Measurements from ENCODE around the gene KRTAP17-1. TPM values are rescaled to one million over a fixed set of nuclear protein-coding genes. Genes with fewer than 3 reads are reported as not detected.

Gene KRTAP17-1
- total RNA-seq, 1 experiment from 2014 or later, result not detected

- no peak overlapping the region for H3K27ac Mint-ChIP-seq (ENCODE audit: unreplicated experiment)
- H3K4me1 Mint-ChIP-seq (ENCODE audit: low read depth, unreplicated experiment), result no peaks in the 10 kb centered on the region
- no peak overlapping the region for H3K4me3 ChIP-seq (ENCODE audit: low read depth, low read length)
- H3K36me3 ChIP-seq (ENCODE audit: control insufficient read depth, insufficient read depth, low read length), result no peaks in the 10 kb centered on the region
- H3K27me3 Mint-ChIP-seq (ENCODE audit: insufficient read depth, unreplicated experiment), result no peaks in the 10 kb centered on the region
- H3K4me1 ChIP-seq, result no peaks in the 10 kb centered on the region
- H3K9me3 Mint-ChIP-seq (ENCODE audit: unreplicated experiment), result peaks cover 10% of the 10 kb centered on the region
- no peak for TF ChIP-seq CTCF (IDR thresholded peaks at IDR 0.05; ENCODE audit: insufficient read depth in 1 of 2, low read depth in 1 of 2, low read length in 1 of 2, severe bottlenecking in 1 of 2, unreplicated experiment in 1 of 2)
- H3K4me3 Mint-ChIP-seq (ENCODE audit: unreplicated experiment), result no peak overlapping the region
- H3K27me3 ChIP-seq (replicated peaks; ENCODE audit: control insufficient read depth, insufficient read depth, low read length), result no peaks in the 10 kb centered on the region
- no peaks in the 10 kb centered on the region for H3K36me3 Mint-ChIP-seq (ENCODE audit: insufficient read depth, unreplicated experiment)
- DNase-seq, result no peak
- CTCF ChIA-PET, result no interaction called here
- BruUV-seq (replicated peaks), result no TSS peak
- intact Hi-C loops (cut with micrococcal nuclease; ENCODE audit: unreplicated experiment), result no loop called here
- H3K9me3 ChIP-seq, result no peaks in the 10 kb centered on the region
- POLR2A ChIA-PET, result no interaction called here
Observed at GRCh38 chr17:41343029-41343428, 27.5 kb upstream of the KRTAP17-1 start.

- peaks cover 10% of the 10 kb centered on the region for H3K9me3 Mint-ChIP-seq (ENCODE audit: unreplicated experiment)
- no peak for TF ChIP-seq CTCF (IDR thresholded peaks at IDR 0.05; ENCODE audit: insufficient read depth in 1 of 2, low read depth in 1 of 2, low read length in 1 of 2, severe bottlenecking in 1 of 2, unreplicated experiment in 1 of 2)
- BruUV-seq (replicated peaks), result no TSS peak
- no peaks in the 10 kb centered on the region for H3K36me3 ChIP-seq (ENCODE audit: control insufficient read depth, insufficient read depth, low read length)
- no peaks in the 10 kb centered on the region for H3K4me1 ChIP-seq
- ChIA-PET CTCF (no interaction called here), POLR2A (no interaction called here)
- H3K27ac Mint-ChIP-seq (ENCODE audit: unreplicated experiment), result no peak overlapping the region
- H3K9me3 ChIP-seq, result no peaks in the 10 kb centered on the region
- H3K27me3 ChIP-seq (replicated peaks; ENCODE audit: control insufficient read depth, insufficient read depth, low read length), result no peaks in the 10 kb centered on the region
- H3K27me3 Mint-ChIP-seq (ENCODE audit: insufficient read depth, unreplicated experiment), result no peaks in the 10 kb centered on the region
- H3K4me3 ChIP-seq (ENCODE audit: low read depth, low read length), result no peak overlapping the region
- H3K4me1 Mint-ChIP-seq (ENCODE audit: low read depth, unreplicated experiment), result no peaks in the 10 kb centered on the region
- DNase-seq, result no peak
- intact Hi-C loops (cut with micrococcal nuclease; ENCODE audit: unreplicated experiment), result no loop called here
- H3K4me3 Mint-ChIP-seq (ENCODE audit: unreplicated experiment), result no peak overlapping the region
- no peaks in the 10 kb centered on the region for H3K36me3 Mint-ChIP-seq (ENCODE audit: insufficient read depth, unreplicated experiment)
Observed at GRCh38 chr17:41340934-41341861, 25.7 kb upstream of the KRTAP17-1 start.

GRCh38 chr17:41340494-41340893 is 25.0 kb upstream of the KRTAP17-1 start:
- intact Hi-C loops (cut with micrococcal nuclease; ENCODE audit: unreplicated experiment), result no loop called here
- Mint-ChIP-seq H3K9me3 (ENCODE audit: unreplicated experiment) (peaks cover 10% of the 10 kb centered on the region), H3K27me3 (ENCODE audit: insufficient read depth, unreplicated experiment) (no peaks in the 10 kb centered on the region), H3K4me1 (ENCODE audit: low read depth, unreplicated experiment) (no peaks in the 10 kb centered on the region), H3K27ac (ENCODE audit: unreplicated experiment) (no peak overlapping the region), H3K36me3 (ENCODE audit: insufficient read depth, unreplicated experiment) (no peaks in the 10 kb centered on the region), H3K4me3 (ENCODE audit: unreplicated experiment) (no peak overlapping the region)
- no peak overlapping the region for H3K4me3 ChIP-seq (ENCODE audit: low read depth, low read length)
- H3K4me1 ChIP-seq, result no peaks in the 10 kb centered on the region
- TF ChIP-seq CTCF (IDR thresholded peaks at IDR 0.05; ENCODE audit: insufficient read depth in 1 of 2, low read depth in 1 of 2, low read length in 1 of 2, severe bottlenecking in 1 of 2, unreplicated experiment in 1 of 2), result no peak
- DNase-seq, result no peak
- no TSS peak for BruUV-seq (replicated peaks)
- CTCF ChIA-PET, result no interaction called here
- H3K36me3 ChIP-seq (ENCODE audit: control insufficient read depth, insufficient read depth, low read length), result no peaks in the 10 kb centered on the region
- POLR2A ChIA-PET, result no interaction called here
- H3K27me3 ChIP-seq (replicated peaks; ENCODE audit: control insufficient read depth, insufficient read depth, low read length), result no peaks in the 10 kb centered on the region
- H3K9me3 ChIP-seq, result no peaks in the 10 kb centered on the region

Measured in Caco-2 (cell line).